H1 (cell line): ENCODE data around the gene CYRIA. TPM values are rescaled to one million over a fixed set of nuclear protein-coding genes. Genes with fewer than 3 reads are reported as not detected.

ENCODE experiments used
- CTCF ChIA-PET: fragments of 300-600 bp; sonication (Branson Sonifier 250); formaldehyde crosslinking; loops from one replicate; lab custom pipeline; 2021; ENCODE audit not compliant: partially characterized antibody; lab: Charles Lee
- POLR2A ChIA-PET: fragments of 300-600 bp; sonication (Branson Sonifier 250); formaldehyde crosslinking; loops from one replicate; lab custom pipeline; 2021; ENCODE audit warnings: inconsistent platforms; ENCODE audit not compliant: partially characterized antibody; lab: Charles Lee
- DNase-seq, 2 experiments: peaks; one replicate each; pipeline versions ENCODE4 v3.0.0 to v3.0.0-alpha.2; 2010 to 2022; ENCODE audit warnings: low spot score in 2 of 2, low read depth in 1 of 2, mixed read lengths in 1 of 2
- FAIRE-seq: peaks from 2 replicates; lab custom pipeline; 2011; peaks lifted over from hg19 to GRCh38; lab: Jason Lieb, UNC
- H2AFZ ChIP-seq: 2 replicates; pipeline ENCODE4 v1.8.1; 2012; ENCODE audit warnings: low read length, inconsistent platforms
- H2AK5ac ChIP-seq: 2 replicates; pipeline ENCODE4 v1.6.1; 2013; ENCODE audit warnings: low read depth, low read length
- H2BK120ac ChIP-seq: replicated peaks from 2 replicates; pipeline ENCODE3; 2013; ENCODE audit warnings: low read depth, low read length, inconsistent platforms
- H2BK12ac ChIP-seq: 2 replicates; pipeline ENCODE4 v1.6.1; 2013; ENCODE audit warnings: low read depth, low read length
- H2BK15ac ChIP-seq: 2 replicates; pipeline ENCODE4 v1.6.1; 2013; ENCODE audit warnings: low read length
- H2BK20ac ChIP-seq: 2 replicates; pipeline ENCODE4 v1.6.1; 2013; ENCODE audit warnings: low read length
- H2BK5ac ChIP-seq: 2 replicates; pipeline ENCODE4 v1.6.1; 2013; ENCODE audit warnings: low read depth, low read length
- H3K14ac ChIP-seq: 2 replicates; pipeline ENCODE4 v1.6.1; 2013; ENCODE audit warnings: inconsistent platforms; ENCODE audit not compliant: insufficient read length
- H3K18ac ChIP-seq: 2 replicates; pipeline ENCODE4 v1.6.1; 2013; ENCODE audit warnings: low read length; ENCODE audit errors: extremely low read depth
- H3K23ac ChIP-seq: 2 replicates; pipeline ENCODE4 v1.6.1; 2013; ENCODE audit warnings: inconsistent platforms; ENCODE audit not compliant: insufficient read length
- H3K23me2 ChIP-seq: 2 replicates; pipeline ENCODE4 v1.6.1; 2013; ENCODE audit warnings: low read depth, low read length
- H3K27ac ChIP-seq: 2 replicates; pipeline ENCODE4 v1.6.1; 2011; ENCODE audit warnings: low read depth, low read length, inconsistent platforms
- H3K27me3 ChIP-seq, 4 experiments: replicated peaks in 1 of 4; 1 replicate in 1 of 4; 2 replicates in 3 of 4; pipeline versions ENCODE4 v1.6.1 to v1.8.1; 2011 to 2013; ENCODE audit warnings: low read length in 3 of 4, mild to moderate bottlenecking in 3 of 4, inconsistent platforms in 2 of 4, mixed read lengths in 2 of 4, moderate library complexity in 1 of 4; ENCODE audit not compliant: control insufficient read depth in 3 of 4, insufficient read depth in 3 of 4; ENCODE audit errors: extremely low read depth in 1 of 4
- H3K36me3 ChIP-seq, 4 experiments: 2 replicates each; pipeline versions ENCODE4 v1.6.1 to v1.8.1; 2011 to 2013; ENCODE audit warnings: mild to moderate bottlenecking in 4 of 4, low read length in 3 of 4, moderate library complexity in 2 of 4, control low read depth in 1 of 4, inconsistent platforms in 1 of 4; ENCODE audit not compliant: insufficient read depth in 4 of 4, control insufficient read depth in 2 of 4
- H3K4ac ChIP-seq: replicated peaks from 2 replicates; pipeline ENCODE3; 2013; ENCODE audit warnings: low read length, low read depth, mixed read lengths, inconsistent platforms; ENCODE audit not compliant: insufficient read length
- H3K4me1 ChIP-seq, 4 experiments: replicated peaks in 1 of 4; 1 replicate in 1 of 4; 2 replicates in 3 of 4; pipeline versions ENCODE4 v1.6.1 to v1.8.1; 2011 to 2013; ENCODE audit warnings: low read length in 3 of 4, inconsistent platforms in 2 of 4, mixed read lengths in 1 of 4; ENCODE audit not compliant: insufficient read depth in 4 of 4, control insufficient read depth in 3 of 4
- H3K4me2 ChIP-seq, 2 experiments: 2 replicates each; pipeline versions ENCODE4 v1.6.1 to v1.8.1; 2011 to 2013; ENCODE audit warnings: low read depth in 2 of 2, low read length in 2 of 2, control low read depth in 1 of 2, inconsistent platforms in 1 of 2, mild to moderate bottlenecking in 1 of 2; ENCODE audit not compliant: insufficient read depth in 1 of 2
- H3K4me3 ChIP-seq, 4 experiments: fragments of 200-600, 300-600 bp in 1 of 4; sonication (generic), shearing (Covaris generic), sonication (Bioruptor Twin) in 1 of 4; 2 replicates each; pipeline versions ENCODE4 v1.5.1 to v1.8.1; 2011 to 2016; ENCODE audit warnings: low read length in 4 of 4, low read depth in 3 of 4, control low read depth in 2 of 4, inconsistent platforms in 2 of 4, mild to moderate bottlenecking in 2 of 4, mixed read lengths in 1 of 4, moderate library complexity in 1 of 4; ENCODE audit not compliant: insufficient read depth in 2 of 4; ENCODE audit errors: extremely low read depth in 1 of 4
- H3K56ac ChIP-seq: replicated peaks from 2 replicates; pipeline ENCODE3; 2013; ENCODE audit warnings: low read depth, mild to moderate bottlenecking, mixed read lengths, low read length, inconsistent platforms; ENCODE audit not compliant: insufficient read length
- H3K79me1 ChIP-seq: 2 replicates; pipeline ENCODE4 v1.6.1; 2013; ENCODE audit warnings: low read depth, low read length, control low read depth
- H3K79me2 ChIP-seq, 2 experiments: 2 replicates each; pipeline versions ENCODE4 v1.6.1 to v1.8.1; 2012 to 2013; ENCODE audit warnings: low read length in 2 of 2, mild to moderate bottlenecking in 2 of 2, inconsistent platforms in 1 of 2; ENCODE audit not compliant: insufficient read depth in 2 of 2, control insufficient read depth in 1 of 2
- H3K9ac ChIP-seq, 4 experiments: replicated peaks in 1 of 4; 1 replicate in 1 of 4; 2 replicates in 3 of 4; pipeline versions ENCODE4 v1.6.1 to v1.8.1; 2011 to 2013; ENCODE audit warnings: low read depth in 3 of 4, low read length in 3 of 4, control low read depth in 2 of 4, mild to moderate bottlenecking in 2 of 4, moderate library complexity in 2 of 4, inconsistent platforms in 1 of 4; ENCODE audit errors: extremely low read depth in 1 of 4
- H3K9me3 ChIP-seq, 2 experiments: 2 replicates each; pipeline versions ENCODE4 v1.6.1 to v1.8.1; 2012 to 2013; ENCODE audit warnings: mild to moderate bottlenecking in 2 of 2, moderate library complexity in 2 of 2, control low read depth in 1 of 2, inconsistent platforms in 1 of 2, low read depth in 1 of 2, low read length in 1 of 2, mixed read lengths in 1 of 2; ENCODE audit not compliant: insufficient read depth in 2 of 2
- H4K20me1 ChIP-seq, 2 experiments: replicated peaks in 1 of 2; 2 replicates each; pipeline versions ENCODE3 to v1.8.1; 2011 to 2013; ENCODE audit warnings: inconsistent platforms in 2 of 2, low read length in 2 of 2, mild to moderate bottlenecking in 1 of 2; ENCODE audit not compliant: insufficient read depth in 2 of 2, control insufficient read depth in 1 of 2
- H4K5ac ChIP-seq: 2 replicates; pipeline ENCODE4 v1.6.1; 2013; ENCODE audit warnings: low read length, low read depth, mixed read lengths, inconsistent platforms; ENCODE audit not compliant: insufficient read length
- H4K8ac ChIP-seq: 2 replicates; pipeline ENCODE4 v1.8.0; 2013; ENCODE audit warnings: mild to moderate bottlenecking, moderate library complexity, low read length, inconsistent platforms; ENCODE audit not compliant: insufficient read depth; ENCODE audit errors: extremely low read depth
- H4K91ac ChIP-seq: replicated peaks from 2 replicates; pipeline ENCODE3; 2013; ENCODE audit warnings: low read length, mixed read lengths, inconsistent platforms; ENCODE audit not compliant: insufficient read length
- EGR1 ChIP-seq: IDR thresholded peaks from 2 replicates; pipeline ENCODE4 v1.6.1; 2011; ENCODE audit warnings: low read depth, low read length, borderline replicate concordance
- EP300 ChIP-seq, 2 experiments: IDR thresholded peaks; 1 replicate in 1 of 2; 2 replicates in 1 of 2; pipeline ENCODE4 v1.6.1; 2011 to 2012; ENCODE audit warnings: low read depth in 2 of 2, low read length in 2 of 2, mild to moderate bottlenecking in 2 of 2, borderline replicate concordance in 1 of 2, inconsistent platforms in 1 of 2, moderate library complexity in 1 of 2
- KDM1A ChIP-seq: fragments of 200-600, 300-600 bp; sonication (generic); IDR thresholded peaks from 2 replicates; pipeline ENCODE4 v1.7.1; 2016; ENCODE audit warnings: mild to moderate bottlenecking, low read length, borderline replicate concordance
- KDM4A ChIP-seq: IDR thresholded peaks from one replicate; pipeline ENCODE4 v1.7.1; 2012; ENCODE audit warnings: low read depth, mild to moderate bottlenecking, moderate library complexity, low read length, inconsistent platforms; ENCODE audit not compliant: severe bottlenecking
- POLR2A ChIP-seq, 2 experiments: IDR thresholded peaks; 1 replicate in 1 of 2; 2 replicates in 1 of 2; pipeline ENCODE4 v1.6.1; 2011; ENCODE audit warnings: low read depth in 2 of 2, low read length in 2 of 2, mild to moderate bottlenecking in 2 of 2; ENCODE audit errors: control extremely low read depth in 1 of 2
- POU5F1 ChIP-seq: IDR thresholded peaks from 2 replicates; pipeline ENCODE4 v1.6.1; 2011; ENCODE audit warnings: low read depth, mild to moderate bottlenecking, low read length, moderate library complexity
- SAP30 ChIP-seq: fragments of 300-600 bp; sonication (generic); IDR thresholded peaks from 2 replicates; pipeline ENCODE4 v1.7.1; 2012; ENCODE audit warnings: low read length, moderate library complexity, mild to moderate bottlenecking, inconsistent platforms; ENCODE audit not compliant: insufficient read depth, insufficient replicate concordance
- SIRT6 ChIP-seq: IDR thresholded peaks from one replicate; pipeline ENCODE4 v1.7.1; 2012; ENCODE audit warnings: low read length, inconsistent platforms
- SP1 ChIP-seq: IDR thresholded peaks from 2 replicates; pipeline ENCODE4 v1.6.1; 2011; ENCODE audit warnings: low read depth, low read length
- SUZ12 ChIP-seq: fragments of 200-600 bp; sonication (generic); IDR thresholded peaks from 2 replicates; pipeline ENCODE4 v1.6.1; 2012; ENCODE audit warnings: mild to moderate bottlenecking, inconsistent platforms, low read length, moderate library complexity, mixed read lengths
- TCF12 ChIP-seq: IDR thresholded peaks from 2 replicates; pipeline ENCODE4 v1.6.1; 2011; ENCODE audit warnings: low read depth, mild to moderate bottlenecking, low read length
- TEAD4 ChIP-seq: IDR thresholded peaks from 2 replicates; pipeline ENCODE4 v1.6.1; 2012; ENCODE audit warnings: low read depth, low read length, inconsistent platforms, mixed read lengths
- WGBS, 2 experiments: shearing (Covaris generic) in 1 of 2; methylation state at CpG; one replicate each; pipeline versions ENCODE4 v1.1.6 to v1.1.7; 2013 to 2015; ENCODE audit warnings: low lambda C conversion rate in 2 of 2, mixed read lengths in 2 of 2, inconsistent platforms in 1 of 2, low coverage in 1 of 2, missing lambda C conversion rate in 1 of 2; ENCODE audit not compliant: insufficient replicate concordance in 2 of 2, insufficient coverage in 1 of 2, insufficient read length in 1 of 2; ENCODE audit errors: extremely low coverage in 1 of 2, missing lambda C conversion rate in 1 of 2; 5-methylcytosine and 5-hydroxymethylcytosine counted together
- polyA plus RNA-seq, 7 experiments: library from polyadenylated mRNA; depleted of rRNA in 3 of 7; stranded (reverse) in 5 of 7; unstranded in 2 of 7; fragments of >200 nt in 5 of 7; fragments of 200-250 nt in 2 of 7; gene quantifications; 1 replicate in 5 of 7; 2 replicates in 1 of 7; 4 replicates in 1 of 7; pipeline versions ENCODE4 v1.2.1 to v1.2.3, GENCODE V29; 2011 to 2013; ENCODE audit warnings: missing spikeins in 2 of 7, mixed read lengths in 2 of 7
- total RNA-seq: library from RNA; stranded (reverse); fragmentation: NEBNext Ultra II Directional; extraction: Animal tissue kit (Norgen Biotek cat#: 25700); gene quantifications from 2 replicates; pipeline ENCODE4 v1.2.1, GENCODE V29; 2021
- TF ChIP-seq, protein P1 (sequence below): IDR thresholded peaks from 2 replicates; pipeline ENCODE4 v1.6.1; 2012; ENCODE audit warnings: low read length, inconsistent platforms

Gene CYRIA
- total and polyA plus RNA-seq, 2 of the 8 experiments (the other 6 are each of a cell fraction or from before 2014, with no cell fraction given): 1.5 to 9.8 TPM

DNA sequence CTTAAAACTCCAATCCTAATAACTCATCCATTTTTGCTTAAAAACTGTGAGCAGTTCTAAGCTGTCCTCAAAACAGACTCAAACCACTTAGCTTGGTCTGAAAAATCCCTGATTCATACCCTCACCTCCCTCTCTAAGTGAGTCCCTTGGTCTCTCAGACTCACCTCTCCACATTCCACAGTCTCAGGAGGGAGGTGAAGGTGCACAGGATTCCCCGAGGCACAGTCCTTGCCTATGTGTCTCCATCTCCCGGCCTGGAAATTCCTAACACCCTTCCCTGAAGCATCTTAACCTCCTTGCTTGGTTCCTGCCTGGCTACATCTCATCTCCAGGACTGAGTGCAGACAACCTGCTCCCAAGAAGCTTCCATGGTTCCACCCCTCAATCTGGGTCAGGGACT is 45.0 kb downstream of the CYRIA start:
- no peak overlapping the region for H3K4me3 ChIP-seq
- no peaks in the 10 kb centered on the region for H3K23me2 ChIP-seq
- WGBS, 2 experiments: 95% methylated on average over 2 of the region's 2 CpGs; no CpG with 5 or more reads in 1 of the 2 experiments
- H2BK20ac ChIP-seq: no peak overlapping the region
- H3K27ac ChIP-seq: no peak overlapping the region
- no peak overlapping the region for H3K56ac ChIP-seq
- no peak overlapping the region for H4K91ac ChIP-seq
- H3K79me2 ChIP-seq: no peaks in the 10 kb centered on the region
- H3K4me2 ChIP-seq: no peak overlapping the region
- CTCF ChIA-PET: interaction anchor here (0.9 to 13.4 kb wide), 8 partner anchors 7 to 135 kb away, joined by 4 to 208 read pairs (median 18); no protein-coding TSS in a partner anchor
- no peak overlapping the region for H2BK15ac ChIP-seq
- no peak for DNase-seq
- H3K18ac ChIP-seq: no peak overlapping the region
- no peak overlapping the region for H2AFZ ChIP-seq
- no peaks in the 10 kb centered on the region for H3K9me3 ChIP-seq
- H3K27me3 ChIP-seq: no peaks in the 10 kb centered on the region
- H4K8ac ChIP-seq: no peak overlapping the region
- no peak overlapping the region for H2BK120ac ChIP-seq
- POLR2A ChIA-PET: no interaction called here
- H4K20me1 ChIP-seq: no peaks in the 10 kb centered on the region
- peaks cover 2 to 6% (median 3%) of the 10 kb centered on the region in 4 experiments; a peak in 6 of 7 replicates for H3K4me1 ChIP-seq
- no peak overlapping the region for H3K4ac ChIP-seq
- no peak overlapping the region for H2AK5ac ChIP-seq
- no peaks in the 10 kb centered on the region for H3K79me1 ChIP-seq
- H3K23ac ChIP-seq: no peak overlapping the region
- H2BK5ac ChIP-seq: no peak overlapping the region
- H3K14ac ChIP-seq: no peak overlapping the region
- H3K9ac ChIP-seq: no peak overlapping the region
- H3K36me3 ChIP-seq: no peaks in the 10 kb centered on the region
- FAIRE-seq: no peak
- no peak overlapping the region for H2BK12ac ChIP-seq
- H4K5ac ChIP-seq: no peak overlapping the region
- TF ChIP-seq, protein P1, sequence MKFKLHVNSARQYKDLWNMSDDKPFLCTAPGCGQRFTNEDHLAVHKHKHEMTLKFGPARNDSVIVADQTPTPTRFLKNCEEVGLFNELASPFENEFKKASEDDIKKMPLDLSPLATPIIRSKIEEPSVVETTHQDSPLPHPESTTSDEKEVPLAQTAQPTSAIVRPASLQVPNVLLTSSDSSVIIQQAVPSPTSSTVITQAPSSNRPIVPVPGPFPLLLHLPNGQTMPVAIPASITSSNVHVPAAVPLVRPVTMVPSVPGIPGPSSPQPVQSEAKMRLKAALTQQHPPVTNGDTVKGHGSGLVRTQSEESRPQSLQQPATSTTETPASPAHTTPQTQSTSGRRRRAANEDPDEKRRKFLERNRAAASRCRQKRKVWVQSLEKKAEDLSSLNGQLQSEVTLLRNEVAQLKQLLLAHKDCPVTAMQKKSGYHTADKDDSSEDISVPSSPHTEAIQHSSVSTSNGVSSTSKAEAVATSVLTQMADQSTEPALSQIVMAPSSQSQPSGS: no peak
- no peak for TF ChIP-seq SUZ12
- no peak for TF ChIP-seq SP1
- TF ChIP-seq SAP30: no peak
- no peak for TF ChIP-seq EP300 (IDR thresholded peaks at IDR 0.05; ENCODE audit: borderline replicate concordance in 1 of 2, low read depth in 2 of 2, low read length in 2 of 2)
- no peak for TF ChIP-seq KDM4A
- no peak for TF ChIP-seq SIRT6
- no peak for TF ChIP-seq EGR1
- no peak for TF ChIP-seq TCF12
- no peak for TF ChIP-seq POLR2A (IDR thresholded peaks at IDR 0.05; ENCODE audit: control extremely low read depth in 1 of 2, low read depth in 2 of 2, low read length in 2 of 2)
- TF ChIP-seq KDM1A: no peak
- TF ChIP-seq POU5F1: no peak
- TF ChIP-seq TEAD4: no peak
